Type B pancreatic cell (in vitro differentiated cells): ENCODE measurements around the gene TCIRG1. TPM values are rescaled to one million over a fixed set of nuclear protein-coding genes. Genes with fewer than 3 reads are reported as not detected.
A peak's percentile ranks its signal among the peaks of the same experiment; 100 is the strongest.

Experiments
- DNase-seq: peaks from one replicate; pipeline ENCODE4 v3.0.0; 2021; ENCODE audit warnings: mixed read lengths; ENCODE audit not compliant: unreplicated experiment; ENCODE audit errors: extremely low spot score
- H3K27ac Mint-ChIP-seq: 2 replicates; pipeline ENCODE4 v1.8.0; 2021; ENCODE audit warnings: mild to moderate bottlenecking, mixed read lengths
- H3K27me3 Mint-ChIP-seq: 2 replicates; pipeline ENCODE4 v1.8.0; 2021; ENCODE audit warnings: mixed read lengths
- H3K36me3 Mint-ChIP-seq: 2 replicates; pipeline ENCODE4 v1.8.0; 2021; ENCODE audit warnings: mixed read lengths
- H3K4me1 Mint-ChIP-seq: one replicate; pipeline ENCODE4 v1.8.0; 2021; ENCODE audit warnings: mixed read lengths; ENCODE audit not compliant: unreplicated experiment
- H3K4me3 Mint-ChIP-seq: 2 replicates; pipeline ENCODE4 v1.8.0; 2021; ENCODE audit warnings: mild to moderate bottlenecking, mixed read lengths
- H3K9me3 Mint-ChIP-seq: 2 replicates; pipeline ENCODE4 v1.8.0; 2021; ENCODE audit warnings: mixed read lengths
- total RNA-seq: library from RNA; stranded (reverse); gene quantifications from 2 replicates; pipeline ENCODE4 v1.2.1, GENCODE V29; 2021; ENCODE audit warnings: low replicate concordance
- TF ChIP-seq, protein P1 (sequence below): fragments of 200-600 bp; sonication (generic); conservative IDR thresholded peaks from 2 replicates; pipeline ENCODE4 v1.5.0; 2021; ENCODE audit warnings: antibody characterized with exemption, mild to moderate bottlenecking

TCIRG1 gene
- total RNA-seq, 1 donor from 2014 or later, result 37.0 TPM

DNA sequence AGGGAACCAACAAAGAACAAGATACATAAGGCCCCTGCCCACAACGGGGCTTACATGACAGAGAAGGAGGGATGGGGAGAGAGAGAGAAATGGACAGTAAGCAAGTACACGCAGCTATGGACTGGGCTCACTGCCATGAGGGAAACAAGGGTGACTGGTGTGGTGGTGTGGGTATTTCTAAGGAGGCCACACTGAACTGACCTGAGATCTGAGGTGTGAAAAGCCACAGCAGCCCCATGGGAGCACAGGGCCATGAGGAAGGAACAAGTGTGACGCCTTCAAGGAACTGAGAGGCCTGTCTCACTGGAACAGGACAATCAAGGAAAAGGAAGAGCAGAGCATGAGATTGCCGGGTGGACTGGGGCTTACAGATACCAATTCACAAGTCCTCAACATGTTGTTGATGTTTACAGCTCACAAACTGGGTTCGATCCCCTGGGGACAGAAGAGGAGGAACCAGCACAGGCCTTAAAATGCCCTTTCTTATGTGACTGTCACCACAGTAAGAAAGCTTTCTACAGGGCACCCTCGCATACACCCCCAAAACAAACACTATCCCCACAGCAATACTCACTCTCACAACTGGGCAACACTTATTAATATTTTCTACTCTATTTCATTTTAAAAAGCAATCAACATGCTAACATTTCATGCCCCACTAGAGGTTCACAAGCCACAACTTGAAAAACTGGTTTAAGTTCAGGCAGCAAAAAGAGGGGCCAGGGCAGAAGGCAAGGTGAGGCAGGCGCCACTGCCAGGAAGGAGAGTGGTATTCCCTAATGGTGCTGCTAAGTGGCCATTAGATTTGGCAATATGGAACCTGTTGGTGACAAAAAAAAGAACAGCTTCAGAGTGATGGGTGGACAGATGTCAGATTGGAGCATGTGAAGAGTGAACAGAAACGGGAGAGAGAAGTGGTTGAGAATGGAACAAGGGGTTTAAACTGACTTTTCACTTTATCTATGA is 39.1 kb downstream of the TCIRG1 start:
- no peaks in the 10 kb centered on the region for H3K27me3 Mint-ChIP-seq
- no peak for DNase-seq
- peak overlapping the region; percentile 17 for H3K27ac Mint-ChIP-seq
- TF ChIP-seq, protein P1, sequence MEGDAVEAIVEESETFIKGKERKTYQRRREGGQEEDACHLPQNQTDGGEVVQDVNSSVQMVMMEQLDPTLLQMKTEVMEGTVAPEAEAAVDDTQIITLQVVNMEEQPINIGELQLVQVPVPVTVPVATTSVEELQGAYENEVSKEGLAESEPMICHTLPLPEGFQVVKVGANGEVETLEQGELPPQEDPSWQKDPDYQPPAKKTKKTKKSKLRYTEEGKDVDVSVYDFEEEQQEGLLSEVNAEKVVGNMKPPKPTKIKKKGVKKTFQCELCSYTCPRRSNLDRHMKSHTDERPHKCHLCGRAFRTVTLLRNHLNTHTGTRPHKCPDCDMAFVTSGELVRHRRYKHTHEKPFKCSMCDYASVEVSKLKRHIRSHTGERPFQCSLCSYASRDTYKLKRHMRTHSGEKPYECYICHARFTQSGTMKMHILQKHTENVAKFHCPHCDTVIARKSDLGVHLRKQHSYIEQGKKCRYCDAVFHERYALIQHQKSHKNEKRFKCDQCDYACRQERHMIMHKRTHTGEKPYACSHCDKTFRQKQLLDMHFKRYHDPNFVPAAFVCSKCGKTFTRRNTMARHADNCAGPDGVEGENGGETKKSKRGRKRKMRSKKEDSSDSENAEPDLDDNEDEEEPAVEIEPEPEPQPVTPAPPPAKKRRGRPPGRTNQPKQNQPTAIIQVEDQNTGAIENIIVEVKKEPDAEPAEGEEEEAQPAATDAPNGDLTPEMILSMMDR, result no peak
- H3K4me1 Mint-ChIP-seq, result peaks cover 22% of the 10 kb centered on the region
- no peaks in the 10 kb centered on the region for H3K9me3 Mint-ChIP-seq
- H3K4me3 Mint-ChIP-seq, result no peak overlapping the region
- peaks cover 27% of the 10 kb centered on the region for H3K36me3 Mint-ChIP-seq

- TF ChIP-seq, protein P1, result no peak
- Mint-ChIP-seq H3K36me3 (peaks cover 14% of the 10 kb centered on the region), H3K4me1 (peaks cover 14% of the 10 kb centered on the region), H3K9me3 (no peaks in the 10 kb centered on the region), H3K4me3 (no peak overlapping the region), H3K27me3 (no peaks in the 10 kb centered on the region), H3K27ac (no peak overlapping the region)
- no peak for DNase-seq
Measured at GRCh38 chr11:68080860-68081259, 42.0 kb downstream of the TCIRG1 start.

DNA sequence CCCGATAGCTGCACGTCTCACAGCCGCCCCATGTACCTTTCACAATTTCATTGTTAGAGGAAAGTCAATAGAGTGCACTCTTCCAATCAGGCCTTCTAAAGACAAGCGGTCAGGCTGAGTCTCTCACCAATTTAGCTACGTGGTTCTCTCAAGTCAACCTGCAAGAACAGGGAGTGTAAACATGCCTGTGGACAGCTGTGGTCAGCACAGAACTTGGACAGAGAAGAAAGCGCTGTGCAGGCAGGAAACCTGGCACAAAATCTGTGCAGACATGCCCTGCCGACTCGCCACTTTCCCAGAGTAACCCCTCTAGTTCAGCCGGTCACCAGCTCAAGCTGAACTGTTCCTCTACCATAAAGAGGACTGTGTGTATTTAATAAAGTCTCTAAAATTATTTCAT is 42.9 kb downstream of the TCIRG1 start:
- peaks cover 11% of the 10 kb centered on the region for H3K4me1 Mint-ChIP-seq
- TF ChIP-seq, protein P1, result no peak
- peaks cover 14% of the 10 kb centered on the region for H3K36me3 Mint-ChIP-seq
- no peak overlapping the region for H3K4me3 Mint-ChIP-seq
- H3K27me3 Mint-ChIP-seq, result no peaks in the 10 kb centered on the region
- DNase-seq, result no peak
- H3K9me3 Mint-ChIP-seq, result no peaks in the 10 kb centered on the region
- no peak overlapping the region for H3K27ac Mint-ChIP-seq

DNA sequence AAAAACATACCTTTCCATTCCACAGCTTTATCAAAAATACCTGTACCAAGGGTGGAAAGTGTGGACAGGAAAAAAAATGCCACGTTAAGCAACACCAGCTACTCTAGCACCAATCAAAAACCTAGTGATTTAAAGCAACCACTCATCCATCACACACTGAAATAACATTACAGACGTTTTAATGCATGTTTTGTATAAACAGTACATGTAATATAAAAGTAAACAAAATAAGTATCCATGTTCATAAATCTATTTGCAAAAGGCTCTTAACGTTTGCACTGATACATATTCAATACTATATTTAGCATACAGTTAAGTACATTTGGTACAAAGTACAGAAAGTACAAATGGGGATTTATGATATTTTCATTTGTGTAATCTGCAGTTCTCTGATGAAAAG is 43.7 kb downstream of the TCIRG1 start:
- Mint-ChIP-seq H3K4me3 (no peak overlapping the region), H3K27ac (no peak overlapping the region), H3K36me3 (peaks cover 14% of the 10 kb centered on the region), H3K9me3 (no peaks in the 10 kb centered on the region), H3K4me1 (peaks cover 8% of the 10 kb centered on the region), H3K27me3 (no peaks in the 10 kb centered on the region)
- no peak for DNase-seq
- TF ChIP-seq, protein P1, result no peak

GRCh38 chr11:68083517-68083916 is 44.7 kb downstream of the TCIRG1 start:
- Mint-ChIP-seq H3K27ac (no peak overlapping the region), H3K36me3 (peaks cover 10% of the 10 kb centered on the region), H3K27me3 (no peaks in the 10 kb centered on the region), H3K4me3 (no peak overlapping the region), H3K9me3 (no peaks in the 10 kb centered on the region), H3K4me1 (no peaks in the 10 kb centered on the region)
- TF ChIP-seq, protein P1, result no peak
- DNase-seq, result no peak
